Testis (tissue), 2 donors: ENCODE results near the gene ATP1A1.

Experiments
- POLR2A ChIP-seq: fragments of 450-650 bp; IDR thresholded peaks from one replicate; pipeline ENCODE4 v1.6.1; 2017; ENCODE audit warnings: antibody characterized with exemption, mild to moderate bottlenecking, moderate library complexity
- TF ChIP-seq, protein P1 (sequence below), 3 experiments: fragments of 450-650 bp in 2 of 3; fragments of 200-600 bp in 1 of 3; sonication (generic) in 1 of 3; IDR thresholded peaks; one replicate each; pipeline ENCODE4 v1.5.1; 2016 to 2019; ENCODE audit warnings: antibody characterized with exemption in 3 of 3, mild to moderate bottlenecking in 2 of 3, moderate library complexity in 1 of 3

DNA sequence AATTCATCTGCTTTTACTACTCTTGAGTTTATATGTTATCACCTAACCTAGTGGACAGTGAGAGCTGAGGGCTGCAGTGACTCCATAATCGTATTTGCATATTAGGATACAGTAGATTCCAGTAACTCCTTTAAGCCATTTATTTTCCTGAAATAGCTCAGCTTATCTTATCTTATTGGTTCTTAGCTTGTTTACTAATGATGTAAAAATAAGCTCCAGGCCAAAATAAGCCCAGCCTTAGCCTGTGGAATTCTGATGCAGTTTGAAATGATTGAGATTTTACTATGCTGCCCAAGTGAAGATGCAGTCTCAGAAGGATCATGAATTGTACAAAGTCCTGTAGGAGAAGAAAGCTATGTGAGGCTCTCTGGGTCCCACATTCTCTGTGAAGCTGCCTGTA lies 18.1 kb downstream of the ATP1A1 start:
- TF ChIP-seq, protein P1, sequence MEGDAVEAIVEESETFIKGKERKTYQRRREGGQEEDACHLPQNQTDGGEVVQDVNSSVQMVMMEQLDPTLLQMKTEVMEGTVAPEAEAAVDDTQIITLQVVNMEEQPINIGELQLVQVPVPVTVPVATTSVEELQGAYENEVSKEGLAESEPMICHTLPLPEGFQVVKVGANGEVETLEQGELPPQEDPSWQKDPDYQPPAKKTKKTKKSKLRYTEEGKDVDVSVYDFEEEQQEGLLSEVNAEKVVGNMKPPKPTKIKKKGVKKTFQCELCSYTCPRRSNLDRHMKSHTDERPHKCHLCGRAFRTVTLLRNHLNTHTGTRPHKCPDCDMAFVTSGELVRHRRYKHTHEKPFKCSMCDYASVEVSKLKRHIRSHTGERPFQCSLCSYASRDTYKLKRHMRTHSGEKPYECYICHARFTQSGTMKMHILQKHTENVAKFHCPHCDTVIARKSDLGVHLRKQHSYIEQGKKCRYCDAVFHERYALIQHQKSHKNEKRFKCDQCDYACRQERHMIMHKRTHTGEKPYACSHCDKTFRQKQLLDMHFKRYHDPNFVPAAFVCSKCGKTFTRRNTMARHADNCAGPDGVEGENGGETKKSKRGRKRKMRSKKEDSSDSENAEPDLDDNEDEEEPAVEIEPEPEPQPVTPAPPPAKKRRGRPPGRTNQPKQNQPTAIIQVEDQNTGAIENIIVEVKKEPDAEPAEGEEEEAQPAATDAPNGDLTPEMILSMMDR (IDR thresholded peaks at IDR 0.05) = no peak
- no peak for TF ChIP-seq POLR2A
